ENCODE results near the gene HOATZ. TPM values are rescaled to one million over a fixed set of nuclear protein-coding genes. Genes with fewer than 3 reads are reported as not detected.
A peak's percentile ranks its signal among the peaks of the same experiment; 100 is the strongest.

Gene HOATZ
- total and polyA plus RNA-seq, 5 experiments from 2014 or later, result not detected

GRCh38 chr11:111559800-111560464, 45.4 kb downstream of the HOATZ start:
- H3K9me3 Mint-ChIP-seq, result peaks cover 0 to 18% (median 4%) of the 10 kb centered on the region in 9 donors
- DNase-seq (no peak), ATAC-seq (no peak)
- H3K4me1 Mint-ChIP-seq, result no peaks in the 10 kb centered on the region
- H3K4me3 Mint-ChIP-seq, result no peak overlapping the region
- H3K36me3 Mint-ChIP-seq, result peaks cover 12 to 15% (median 13%) of the 10 kb centered on the region in 3 donors
- no peak overlapping the region for H3K27ac Mint-ChIP-seq
- no peaks in the 10 kb centered on the region for H3K27me3 Mint-ChIP-seq
- POLR2A ChIA-PET, result no interaction called here

GRCh38 chr11:111560800-111561199, 46.2 kb downstream of the HOATZ start:
- H3K27ac Mint-ChIP-seq, result no peak overlapping the region
- H3K36me3 Mint-ChIP-seq, result peaks cover 5 to 9% (median 8%) of the 10 kb centered on the region in 3 donors
- no peak overlapping the region for H3K4me3 Mint-ChIP-seq
- H3K9me3 Mint-ChIP-seq, result peaks cover 0 to 11% (median under 1%) of the 10 kb centered on the region in 9 donors
- no peaks in the 10 kb centered on the region for H3K27me3 Mint-ChIP-seq
- H3K4me1 Mint-ChIP-seq, result no peaks in the 10 kb centered on the region
- ATAC-seq, result no peak
- POLR2A ChIA-PET, result no interaction called here
- no peak for DNase-seq

DNA sequence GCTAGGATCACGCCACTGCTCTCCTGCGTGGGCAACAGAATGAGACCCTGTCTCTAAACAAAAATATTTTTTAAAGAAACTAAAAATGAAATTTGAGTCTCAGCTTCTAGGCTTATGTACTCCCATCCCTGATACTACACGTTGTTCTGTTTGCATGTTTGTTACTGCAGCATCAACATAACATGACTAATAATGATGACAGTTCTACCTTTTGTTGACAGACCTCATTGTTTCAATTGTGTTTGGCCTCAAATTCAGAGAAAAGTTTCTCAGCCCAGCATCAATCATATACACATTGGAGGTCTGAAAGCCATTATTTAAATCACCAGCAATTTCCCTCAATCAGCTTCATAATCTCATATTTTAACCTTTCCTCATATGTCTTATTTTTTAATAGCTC, 46.7 kb downstream of the HOATZ start:
- H3K36me3 Mint-ChIP-seq, result peaks cover under 1 to 4% (median 4%) of the 10 kb centered on the region in 3 donors
- H3K9me3 Mint-ChIP-seq, result peaks cover 0 to 6% (median 0%) of the 10 kb centered on the region in 9 donors
- no peak overlapping the region for H3K4me3 Mint-ChIP-seq
- H3K4me1 Mint-ChIP-seq, result no peaks in the 10 kb centered on the region
- H3K27me3 Mint-ChIP-seq, result no peaks in the 10 kb centered on the region
- DNase-seq (no peak), ATAC-seq (no peak)
- H3K27ac Mint-ChIP-seq, result peak overlapping the region in 1 of 10 donors; percentile 8
- POLR2A ChIA-PET, result no interaction called here

DNA sequence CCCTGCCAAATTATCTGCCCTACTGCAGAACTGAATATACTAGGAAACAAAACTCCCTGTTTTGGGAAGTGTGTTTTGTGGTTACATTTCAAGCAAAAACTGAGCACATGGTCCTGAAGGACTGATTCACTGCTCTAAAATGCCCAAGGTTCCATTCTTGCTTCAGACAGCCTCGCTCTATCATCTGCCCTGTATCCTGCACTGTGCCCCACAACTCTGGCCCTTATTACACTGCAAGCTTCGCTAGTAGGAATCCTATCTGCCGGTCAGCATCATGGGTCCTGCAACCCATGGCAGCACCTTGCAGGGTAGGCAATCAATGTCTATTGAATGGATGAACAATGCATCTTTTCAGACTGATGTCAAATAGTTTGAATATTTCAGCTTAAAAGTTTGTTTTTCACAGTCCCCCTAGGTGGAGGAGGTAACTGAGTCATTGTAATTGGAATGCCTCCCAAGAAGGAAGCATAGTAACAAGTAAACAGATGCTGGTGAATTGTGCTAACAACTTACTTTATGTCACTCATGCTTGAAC, 47.3 kb downstream of the HOATZ start:
- POLR2A ChIA-PET, result no interaction called here
- Mint-ChIP-seq H3K4me3 (no peak overlapping the region), H3K36me3 (peaks cover 0 to 2% (median 0%) of the 10 kb centered on the region in 3 donors), H3K27ac (peak overlapping the region in 2 of 10 donors; percentile 8 to 24), H3K4me1 (no peaks in the 10 kb centered on the region), H3K9me3 (peaks cover 0 to 2% (median 0%) of the 10 kb centered on the region in 9 donors), H3K27me3 (no peaks in the 10 kb centered on the region)
- DNase-seq (no peak), ATAC-seq (no peak)

DNA sequence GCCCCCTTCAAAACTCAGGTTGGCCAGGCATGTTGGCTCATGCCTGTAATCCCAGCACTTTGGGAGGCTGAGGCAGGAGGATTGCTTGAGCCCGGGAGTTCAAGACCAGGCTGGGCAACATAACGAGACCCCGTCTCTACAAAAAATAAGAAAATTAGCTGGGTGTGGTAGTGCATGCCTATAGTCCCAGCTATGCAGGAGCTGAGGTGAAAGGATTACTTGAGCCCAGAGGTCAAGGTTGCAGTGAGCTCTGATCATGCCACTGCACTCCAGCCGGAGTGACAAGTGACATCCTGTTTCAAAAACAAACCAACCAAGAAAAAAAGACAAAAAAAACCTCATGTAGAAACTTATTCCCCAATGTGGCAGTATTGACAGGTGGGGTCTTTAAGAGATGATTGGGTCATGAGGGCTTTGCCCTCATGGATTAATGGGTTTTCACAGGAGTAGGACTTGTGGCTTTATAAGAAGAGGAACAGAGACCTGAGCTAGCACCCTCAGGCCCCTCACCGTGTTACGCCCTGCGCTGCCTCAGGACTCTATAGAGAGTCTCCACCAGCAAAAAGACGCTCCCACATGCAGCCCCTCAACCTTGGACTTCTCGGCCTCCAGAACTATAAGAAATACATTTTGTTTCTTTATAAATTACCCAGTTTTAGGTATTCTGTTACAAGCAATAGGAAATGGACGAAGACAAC, 48.3 kb downstream of the HOATZ start:
- DNase-seq (no peak), ATAC-seq (no peak)
- H3K4me3 Mint-ChIP-seq, result no peak overlapping the region
- POLR2A ChIA-PET, result no interaction called here
- no peaks in the 10 kb centered on the region for H3K4me1 Mint-ChIP-seq
- H3K27me3 Mint-ChIP-seq, result no peaks in the 10 kb centered on the region
- peak overlapping the region in 1 of 10 donors; percentile 19 for H3K27ac Mint-ChIP-seq
- H3K36me3 Mint-ChIP-seq, result peaks cover 0 to 2% (median 0%) of the 10 kb centered on the region in 3 donors
- H3K9me3 Mint-ChIP-seq, result no peaks in the 10 kb centered on the region

GRCh38 chr11:111565114-111565720, 50.6 kb downstream of the HOATZ start:
- no peaks in the 10 kb centered on the region for H3K9me3 Mint-ChIP-seq
- no peak overlapping the region for H3K4me3 Mint-ChIP-seq
- POLR2A ChIA-PET, result no interaction called here
- DNase-seq (peak; percentile 23 to 77 (median 60)), ATAC-seq (peak in 1 of 2 donors; percentile 39)
- H3K4me1 Mint-ChIP-seq, result no peaks in the 10 kb centered on the region
- no peaks in the 10 kb centered on the region for H3K36me3 Mint-ChIP-seq
- H3K27ac Mint-ChIP-seq, result no peak overlapping the region
- H3K27me3 Mint-ChIP-seq, result peaks cover 0 to under 1% (median 0%) of the 10 kb centered on the region in 5 donors

DNA sequence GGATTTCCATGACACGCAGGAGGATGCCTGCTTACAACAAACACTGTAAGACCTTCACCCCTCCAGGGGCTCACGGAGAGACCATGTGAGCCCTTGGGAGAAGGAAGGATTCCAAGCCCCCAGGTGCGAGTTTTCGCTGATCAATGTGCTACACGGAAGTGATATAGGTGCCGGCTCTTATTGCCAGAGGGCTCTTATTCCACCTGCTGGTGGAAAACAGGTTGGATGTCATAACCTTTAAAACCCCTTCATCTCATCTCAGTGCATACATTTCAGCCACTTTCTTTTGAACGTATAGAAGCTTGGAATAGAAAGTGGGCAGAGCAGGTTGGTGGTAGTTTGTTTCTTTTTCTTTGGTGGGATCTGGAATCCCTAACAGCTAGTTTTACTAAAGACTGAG, 51.7 kb downstream of the HOATZ start:
- POLR2A ChIA-PET, result no interaction called here
- no peaks in the 10 kb centered on the region for H3K4me1 Mint-ChIP-seq
- no peak for DNase-seq

DNA sequence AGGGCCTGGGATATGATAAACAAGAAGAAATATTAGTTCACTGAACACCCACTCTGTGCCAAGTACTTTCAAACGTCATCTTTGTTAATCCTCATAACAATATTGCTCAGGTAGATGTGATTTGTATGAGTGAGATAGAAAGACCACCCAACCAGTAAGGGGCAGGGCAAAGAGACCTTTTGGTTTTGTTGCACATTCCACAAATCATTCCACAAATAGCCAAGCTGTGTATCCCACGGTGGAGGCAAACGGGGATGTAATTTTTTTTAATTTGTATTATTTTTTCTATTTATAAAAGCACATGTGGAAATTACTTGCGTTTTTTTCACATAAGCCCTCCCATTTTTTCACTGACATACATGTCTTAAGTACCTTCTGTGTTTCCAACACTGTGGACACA, 54.9 kb downstream of the HOATZ start:
- ATAC-seq (no peak), DNase-seq (no peak)
- Mint-ChIP-seq H3K4me1 (no peaks in the 10 kb centered on the region), H3K4me3 (no peak overlapping the region), H3K36me3 (no peaks in the 10 kb centered on the region), H3K27ac (no peak overlapping the region), H3K9me3 (no peaks in the 10 kb centered on the region), H3K27me3 (peaks cover 0 to 17% (median 5%) of the 10 kb centered on the region in 5 donors)
- POLR2A ChIA-PET, result no interaction called here

More for the DNA sequence above, 51.7 kb downstream of the HOATZ start:
- no peak for ATAC-seq
- peaks cover 0 to 12% (median 2%) of the 10 kb centered on the region in 5 donors for H3K27me3 Mint-ChIP-seq
- H3K9me3 Mint-ChIP-seq, result no peaks in the 10 kb centered on the region
- no peak overlapping the region for H3K4me3 Mint-ChIP-seq
- H3K36me3 Mint-ChIP-seq, result no peaks in the 10 kb centered on the region
- no peak overlapping the region for H3K27ac Mint-ChIP-seq

GRCh38 chr11:111570796-111571195, 56.2 kb downstream of the HOATZ start:
- no peak for ATAC-seq
- POLR2A ChIA-PET, result no interaction called here
- Mint-ChIP-seq H3K4me3 (no peak overlapping the region), H3K27ac (peak overlapping the region in 1 of 10 donors; percentile 18), H3K9me3 (no peaks in the 10 kb centered on the region), H3K4me1 (peaks cover 0 to 5% (median 0%) of the 10 kb centered on the region in 4 donors), H3K27me3 (peaks cover 0 to 17% (median 5%) of the 10 kb centered on the region in 5 donors), H3K36me3 (no peaks in the 10 kb centered on the region)
- no peak for DNase-seq

- POLR2A ChIA-PET, result no interaction called here
Observed at GRCh38 chr11:111571829-111572501, 57.4 kb downstream of the HOATZ start.

GRCh38 chr11:111572581-111572980, 58.0 kb downstream of the HOATZ start:
- H3K4me1 Mint-ChIP-seq, result peaks cover 0 to 5% (median 0%) of the 10 kb centered on the region in 4 donors
- H3K4me3 Mint-ChIP-seq, result no peak overlapping the region
- peaks cover 0 to 17% (median 5%) of the 10 kb centered on the region in 5 donors for H3K27me3 Mint-ChIP-seq
- POLR2A ChIA-PET, result no interaction called here
- no peaks in the 10 kb centered on the region for H3K36me3 Mint-ChIP-seq
- ATAC-seq (no peak), DNase-seq (no peak)
- H3K27ac Mint-ChIP-seq, result no peak overlapping the region
- H3K9me3 Mint-ChIP-seq, result no peaks in the 10 kb centered on the region

More at GRCh38 chr11:111571829-111572501, 57.4 kb downstream of the HOATZ start:
- DNase-seq, result no peak
- H3K4me3 Mint-ChIP-seq, result no peak overlapping the region
- no peaks in the 10 kb centered on the region for H3K36me3 Mint-ChIP-seq
- ATAC-seq, result no peak
- no peaks in the 10 kb centered on the region for H3K9me3 Mint-ChIP-seq
- H3K27me3 Mint-ChIP-seq, result peaks cover 0 to 17% (median 5%) of the 10 kb centered on the region in 5 donors
- H3K4me1 Mint-ChIP-seq, result peaks cover 0 to 5% (median 0%) of the 10 kb centered on the region in 4 donors
- no peak overlapping the region for H3K27ac Mint-ChIP-seq

GRCh38 chr11:111573821-111574249, 59.3 kb downstream of the HOATZ start:
- ATAC-seq (no peak), DNase-seq (no peak)
- H3K27me3 Mint-ChIP-seq, result peaks cover 0 to 17% (median 5%) of the 10 kb centered on the region in 5 donors
- H3K9me3 Mint-ChIP-seq, result no peaks in the 10 kb centered on the region
- H3K27ac Mint-ChIP-seq, result no peak overlapping the region
- POLR2A ChIA-PET, result no interaction called here
- H3K36me3 Mint-ChIP-seq, result no peaks in the 10 kb centered on the region
- H3K4me3 Mint-ChIP-seq, result no peak overlapping the region
- peaks cover 0 to 5% (median 0%) of the 10 kb centered on the region in 4 donors for H3K4me1 Mint-ChIP-seq

Data from naive thymus-derived CD8-positive, alpha-beta T cell (primary cell).